ENCODE measurements around the gene PSTPIP1.

DNA sequence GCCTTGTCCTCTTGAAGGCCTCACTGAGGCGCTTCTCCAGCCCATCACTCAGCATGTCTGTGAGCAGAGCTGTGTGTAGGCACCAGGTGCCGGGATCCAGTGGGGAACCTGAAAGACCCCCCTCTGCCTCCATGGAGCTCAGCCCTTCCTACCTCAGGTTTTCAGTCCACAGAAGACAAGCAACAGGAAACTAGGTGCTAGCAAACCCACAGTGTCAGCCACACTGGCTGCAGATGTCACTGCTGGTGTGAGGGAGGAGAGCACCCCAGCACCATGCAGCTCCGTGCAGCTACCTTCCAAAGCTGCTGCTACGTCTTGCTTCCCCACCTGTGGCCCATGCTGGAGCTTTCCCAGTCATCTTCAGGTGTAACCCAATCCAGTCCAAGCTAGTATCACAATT lies 17.9 kb downstream of the PSTPIP1 start:
- TF ChIP-seq, protein P1, sequence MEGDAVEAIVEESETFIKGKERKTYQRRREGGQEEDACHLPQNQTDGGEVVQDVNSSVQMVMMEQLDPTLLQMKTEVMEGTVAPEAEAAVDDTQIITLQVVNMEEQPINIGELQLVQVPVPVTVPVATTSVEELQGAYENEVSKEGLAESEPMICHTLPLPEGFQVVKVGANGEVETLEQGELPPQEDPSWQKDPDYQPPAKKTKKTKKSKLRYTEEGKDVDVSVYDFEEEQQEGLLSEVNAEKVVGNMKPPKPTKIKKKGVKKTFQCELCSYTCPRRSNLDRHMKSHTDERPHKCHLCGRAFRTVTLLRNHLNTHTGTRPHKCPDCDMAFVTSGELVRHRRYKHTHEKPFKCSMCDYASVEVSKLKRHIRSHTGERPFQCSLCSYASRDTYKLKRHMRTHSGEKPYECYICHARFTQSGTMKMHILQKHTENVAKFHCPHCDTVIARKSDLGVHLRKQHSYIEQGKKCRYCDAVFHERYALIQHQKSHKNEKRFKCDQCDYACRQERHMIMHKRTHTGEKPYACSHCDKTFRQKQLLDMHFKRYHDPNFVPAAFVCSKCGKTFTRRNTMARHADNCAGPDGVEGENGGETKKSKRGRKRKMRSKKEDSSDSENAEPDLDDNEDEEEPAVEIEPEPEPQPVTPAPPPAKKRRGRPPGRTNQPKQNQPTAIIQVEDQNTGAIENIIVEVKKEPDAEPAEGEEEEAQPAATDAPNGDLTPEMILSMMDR (conservative IDR thresholded peaks at IDR 0.05; ENCODE audit: low read depth, low read length), result no peak
- no peak for TF ChIP-seq EZH2 (IDR thresholded peaks at IDR 0.05; ENCODE audit: low read length, unreplicated experiment)
- TF ChIP-seq EZH2phosphoT487 (IDR thresholded peaks at IDR 0.05; ENCODE audit: borderline replicate concordance, low read length), result no peak
